ENCODE data around the gene ADM.

ADM gene

DNA sequence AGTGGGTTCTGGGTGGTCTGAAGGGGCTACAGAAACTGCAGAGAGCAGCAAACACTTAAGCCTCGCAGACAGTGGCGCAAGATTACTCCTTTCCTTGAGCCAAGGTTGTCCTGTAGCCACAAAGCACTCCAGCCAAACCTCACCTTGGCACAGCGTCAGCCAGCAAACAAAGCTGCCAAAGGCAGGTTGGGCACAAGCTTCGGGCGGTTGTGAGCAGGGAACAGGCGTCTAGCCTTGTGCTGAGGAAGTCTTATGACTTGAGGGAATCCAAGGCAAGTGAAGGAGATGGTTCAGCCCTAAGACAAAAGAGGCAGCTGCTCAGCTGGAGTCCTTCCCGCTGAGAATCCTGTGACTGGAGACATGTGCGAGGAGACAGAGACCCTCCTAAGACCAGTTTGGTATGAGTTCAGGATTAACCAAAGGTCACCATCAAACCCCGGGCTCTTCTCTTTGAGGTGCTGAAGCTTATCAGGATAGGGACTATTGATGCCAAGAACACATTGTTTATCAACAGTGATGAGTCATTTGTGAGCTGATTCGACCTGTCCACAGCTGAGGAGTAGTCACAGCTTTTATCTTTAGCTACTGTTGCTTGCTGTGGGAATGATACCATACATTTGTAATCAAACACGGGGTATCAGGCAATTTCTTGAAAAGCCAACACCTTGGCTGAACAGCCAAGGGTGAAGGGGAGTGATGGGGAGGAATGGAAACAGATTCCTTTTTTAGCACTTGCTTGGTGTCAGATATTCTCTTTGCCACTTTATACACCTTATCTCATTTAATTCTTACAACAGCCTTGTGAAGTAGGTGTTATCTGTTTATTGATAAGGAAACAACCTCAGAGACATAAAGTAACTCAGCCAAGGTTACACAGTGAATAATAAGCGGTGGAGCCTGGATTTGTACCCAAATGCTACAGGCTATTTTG is 4.6 kb downstream of the ADM start:
- Histone ChIP-seq H3K27me3 (ENCODE audit: insufficient read depth, low read depth) (peaks cover 30% of the 10 kb centered on the region), H2AFZ (ENCODE audit: low read depth) (0 out of 2 replicates have a peak overlapping the region, but pooled peaks have one; percentile 4), H3K9ac (no peak overlapping the region), H3K79me2 (ENCODE audit: insufficient read depth, low read depth) (no peaks in the 10 kb centered on the region), H3K4me2 (peak overlapping the region; percentile 63), H3K36me3 (ENCODE audit: insufficient read depth) (no peaks in the 10 kb centered on the region), H3K4me3 (IDR thresholded peaks at IDR 0.05; ENCODE audit: insufficient read depth, low read depth, low read length) (no peak overlapping the region), H3K4me1 (ENCODE audit: low read depth, poor library complexity, severe bottlenecking) (peaks cover 64% of the 10 kb centered on the region), H3K27ac (peak overlapping the region; percentile 44; the same call in 1 of the 2 replicates), H4K20me1 (ENCODE audit: insufficient read depth) (no peaks in the 10 kb centered on the region)
- TF ChIP-seq, protein P1, sequence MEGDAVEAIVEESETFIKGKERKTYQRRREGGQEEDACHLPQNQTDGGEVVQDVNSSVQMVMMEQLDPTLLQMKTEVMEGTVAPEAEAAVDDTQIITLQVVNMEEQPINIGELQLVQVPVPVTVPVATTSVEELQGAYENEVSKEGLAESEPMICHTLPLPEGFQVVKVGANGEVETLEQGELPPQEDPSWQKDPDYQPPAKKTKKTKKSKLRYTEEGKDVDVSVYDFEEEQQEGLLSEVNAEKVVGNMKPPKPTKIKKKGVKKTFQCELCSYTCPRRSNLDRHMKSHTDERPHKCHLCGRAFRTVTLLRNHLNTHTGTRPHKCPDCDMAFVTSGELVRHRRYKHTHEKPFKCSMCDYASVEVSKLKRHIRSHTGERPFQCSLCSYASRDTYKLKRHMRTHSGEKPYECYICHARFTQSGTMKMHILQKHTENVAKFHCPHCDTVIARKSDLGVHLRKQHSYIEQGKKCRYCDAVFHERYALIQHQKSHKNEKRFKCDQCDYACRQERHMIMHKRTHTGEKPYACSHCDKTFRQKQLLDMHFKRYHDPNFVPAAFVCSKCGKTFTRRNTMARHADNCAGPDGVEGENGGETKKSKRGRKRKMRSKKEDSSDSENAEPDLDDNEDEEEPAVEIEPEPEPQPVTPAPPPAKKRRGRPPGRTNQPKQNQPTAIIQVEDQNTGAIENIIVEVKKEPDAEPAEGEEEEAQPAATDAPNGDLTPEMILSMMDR (conservative IDR thresholded peaks at IDR 0.05; ENCODE audit: low read depth, low read length), result no peak

DNA sequence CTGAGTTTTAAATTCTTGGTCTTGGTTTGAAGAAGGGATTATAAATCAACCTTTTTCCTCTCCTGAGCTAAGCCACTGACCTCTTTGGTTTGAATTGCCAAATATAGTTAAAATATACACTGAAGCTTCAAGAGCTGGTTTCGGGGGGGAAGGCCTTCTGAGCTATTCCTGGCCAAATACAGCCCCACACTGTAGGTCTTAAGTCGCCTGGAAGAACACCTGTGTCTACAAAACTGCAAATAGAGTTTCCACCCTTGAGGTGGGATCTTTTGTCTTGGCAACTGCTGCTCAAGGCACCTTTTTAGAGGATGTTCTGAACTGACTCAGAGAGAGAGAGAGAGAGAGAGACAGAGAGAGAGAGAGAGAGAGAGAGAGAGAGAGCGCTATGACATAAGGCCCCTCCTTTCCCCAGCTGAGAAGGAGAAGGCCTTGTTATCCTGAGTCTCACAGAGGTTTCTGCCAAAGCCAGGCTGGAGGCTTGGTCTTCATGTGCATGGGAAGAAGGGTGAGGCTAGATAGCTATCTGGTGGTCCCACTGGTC is 5.5 kb downstream of the ADM start:
- Histone ChIP-seq H3K27ac (peak overlapping the region; percentile 44; the same call in 1 of the 2 replicates), H3K9ac (no peak overlapping the region), H3K4me2 (peak overlapping the region; percentile 63), H3K79me2 (ENCODE audit: insufficient read depth, low read depth) (no peaks in the 10 kb centered on the region), H3K36me3 (ENCODE audit: insufficient read depth) (no peaks in the 10 kb centered on the region), H3K4me1 (ENCODE audit: low read depth, poor library complexity, severe bottlenecking) (peaks cover 68% of the 10 kb centered on the region), H3K27me3 (ENCODE audit: insufficient read depth, low read depth) (peaks cover 23% of the 10 kb centered on the region), H2AFZ (ENCODE audit: low read depth) (peak overlapping the region; percentile 4; the same call in 1 of the 2 replicates), H3K4me3 (IDR thresholded peaks at IDR 0.05; ENCODE audit: insufficient read depth, low read depth, low read length) (no peak overlapping the region), H4K20me1 (ENCODE audit: insufficient read depth) (no peaks in the 10 kb centered on the region)
- TF ChIP-seq, protein P1 (conservative IDR thresholded peaks at IDR 0.05; ENCODE audit: low read depth, low read length), result no peak

DNA sequence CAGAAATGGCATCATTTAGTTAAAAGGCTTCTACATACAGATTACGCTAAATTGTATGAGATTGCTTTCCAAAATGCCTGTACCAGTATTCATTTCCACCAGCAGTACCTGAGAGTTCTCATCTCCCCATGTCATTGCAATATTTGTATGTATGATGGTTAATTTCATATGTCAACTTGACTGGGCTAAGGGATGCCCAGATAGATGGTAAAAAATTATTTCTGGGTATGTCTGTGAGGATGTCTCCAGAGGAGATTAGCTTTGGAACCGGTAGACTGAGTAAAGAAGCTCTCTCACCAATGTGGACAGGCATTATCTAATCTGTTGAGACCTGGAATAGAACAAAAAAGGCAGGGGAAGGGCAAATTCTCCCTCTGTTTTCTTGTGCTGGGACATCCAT is 6.9 kb downstream of the ADM start:
- H3K9ac ChIP-seq, result no peak overlapping the region
- H3K4me2 ChIP-seq, result no peak overlapping the region
- no peaks in the 10 kb centered on the region for H3K36me3 ChIP-seq (ENCODE audit: insufficient read depth)
- no peak overlapping the region for H3K4me3 ChIP-seq (IDR thresholded peaks at IDR 0.05; ENCODE audit: insufficient read depth, low read depth, low read length)
- no peaks in the 10 kb centered on the region for H4K20me1 ChIP-seq (ENCODE audit: insufficient read depth)
- no peak overlapping the region for H3K27ac ChIP-seq
- no peaks in the 10 kb centered on the region for H3K79me2 ChIP-seq (ENCODE audit: insufficient read depth, low read depth)
- peaks cover 9% of the 10 kb centered on the region for H3K27me3 ChIP-seq (ENCODE audit: insufficient read depth, low read depth)
- peaks cover 70% of the 10 kb centered on the region for H3K4me1 ChIP-seq (ENCODE audit: low read depth, poor library complexity, severe bottlenecking)
- H2AFZ ChIP-seq (ENCODE audit: low read depth), result no peak overlapping the region
- TF ChIP-seq, protein P1 (conservative IDR thresholded peaks at IDR 0.05; ENCODE audit: low read depth, low read length), result no peak

DNA sequence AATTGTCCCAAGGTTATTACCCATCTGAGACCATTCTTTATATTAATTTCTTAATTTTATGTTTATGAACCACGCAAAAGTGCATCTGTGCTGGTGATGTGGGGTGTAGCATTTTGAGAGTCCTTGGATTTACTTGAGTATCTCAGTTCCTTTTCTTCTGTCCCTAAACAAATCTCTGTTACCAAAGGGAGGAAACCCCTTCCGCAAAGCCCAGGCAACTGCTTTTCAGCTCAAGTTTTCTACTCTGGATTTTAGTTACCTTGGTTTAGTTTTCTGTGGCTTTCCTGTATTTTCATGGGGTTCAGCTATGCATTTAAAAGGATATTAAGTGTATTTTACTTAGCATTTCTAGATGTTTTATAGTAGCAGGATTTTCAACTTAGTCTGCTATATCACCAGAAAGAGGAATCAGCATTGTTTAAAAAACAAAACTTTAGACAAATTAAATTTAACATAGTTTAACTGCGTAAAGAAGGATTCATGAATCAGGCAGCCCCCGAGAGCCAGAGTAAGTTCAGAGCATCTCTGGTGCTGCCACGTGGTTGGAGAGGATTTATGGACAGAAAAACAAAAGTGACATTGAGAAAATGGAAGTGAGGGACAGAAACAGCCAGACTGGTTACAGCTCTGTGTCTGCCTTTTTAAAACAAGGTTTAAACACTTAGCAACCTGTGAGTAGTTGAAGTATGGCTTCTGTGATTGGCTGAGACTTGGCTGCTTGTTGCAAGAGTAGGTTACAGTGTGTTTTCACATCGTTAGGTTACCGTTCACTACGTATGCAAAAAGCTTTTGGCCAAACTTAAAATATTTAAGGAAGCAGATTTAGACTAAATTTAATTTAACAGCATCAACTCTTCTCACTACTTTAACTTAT is 9.6 kb downstream of the ADM start:
- Histone ChIP-seq H3K4me2 (peak overlapping the region; percentile 39; the same call in 1 of the 2 replicates), H3K9ac (no peak overlapping the region; the same call in 1 of the 2 replicates)

More for the DNA sequence above, 9.6 kb downstream of the ADM start:
- Histone ChIP-seq H2AFZ (ENCODE audit: low read depth) (peak overlapping the region; percentile 43; the same call in 1 of the 2 replicates), H3K4me3 (IDR thresholded peaks at IDR 0.05; ENCODE audit: insufficient read depth, low read depth, low read length) (no peak overlapping the region), H3K27me3 (ENCODE audit: insufficient read depth, low read depth) (no peaks in the 10 kb centered on the region), H4K20me1 (ENCODE audit: insufficient read depth) (no peaks in the 10 kb centered on the region), H3K27ac (no peak overlapping the region; the same call in 1 of the 2 replicates), H3K36me3 (ENCODE audit: insufficient read depth) (no peaks in the 10 kb centered on the region), H3K4me1 (ENCODE audit: low read depth, poor library complexity, severe bottlenecking) (peaks cover 75% of the 10 kb centered on the region), H3K79me2 (ENCODE audit: insufficient read depth, low read depth) (no peaks in the 10 kb centered on the region)
- TF ChIP-seq, protein P1 (conservative IDR thresholded peaks at IDR 0.05; ENCODE audit: low read depth, low read length), result no peak

All from KMS-11 (cell line).